GM12873 (cell line): ENCODE measurements around the gene CALY.

ENCODE experiments used
- CTCF ChIP-seq: IDR thresholded peaks from 2 replicates; pipeline ENCODE4 v1.5.1; 2012; ENCODE audit warnings: low read depth, mild to moderate bottlenecking, moderate library complexity, low read length, control low read depth; ENCODE audit not compliant: insufficient read depth; ENCODE audit errors: missing control alignments

CALY gene

GRCh38 chr10:133281084-133281483, 55.6 kb downstream of the CALY start:
- no peak for TF ChIP-seq CTCF

GRCh38 chr10:133280391-133281059, 56.2 kb downstream of the CALY start:
- no peak for TF ChIP-seq CTCF

GRCh38 chr10:133279326-133280226, 57.1 kb downstream of the CALY start:
- TF ChIP-seq CTCF: no peak

GRCh38 chr10:133278577-133279265, 58.0 kb downstream of the CALY start:
- TF ChIP-seq CTCF: no peak

- TF ChIP-seq CTCF: no peak
These were observed 58.6 kb downstream of the CALY start for GRCh38 chr10:133277993-133278576.

- TF ChIP-seq CTCF: no peak
These were observed 59.3 kb downstream of the CALY start for GRCh38 chr10:133277277-133277992.
